ENCODE data around the gene MACO1.

MACO1 gene

GRCh38 chr1:25544243-25544764 lies 113.6 kb downstream of the MACO1 start:
- DNase-seq, result no peak

DNA sequence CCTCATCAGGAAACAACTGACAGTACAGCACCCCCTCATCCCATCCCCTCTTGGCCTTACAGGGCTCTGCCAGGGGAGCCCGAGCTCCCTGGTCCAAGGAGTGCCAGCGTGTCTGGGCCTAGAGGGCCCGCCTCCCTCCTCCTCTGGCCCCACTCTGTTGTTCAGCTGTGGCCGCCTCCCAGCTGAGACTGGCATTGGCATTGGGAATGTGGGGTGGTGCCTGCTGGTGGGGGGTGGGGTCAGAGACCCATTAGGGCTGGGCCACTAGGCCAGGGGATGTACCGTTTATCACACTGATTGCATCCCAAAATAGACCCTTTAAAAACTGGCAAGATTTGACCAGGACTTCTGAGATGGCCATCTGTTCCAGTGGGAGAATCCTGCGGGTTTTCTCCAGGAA lies 114.1 kb downstream of the MACO1 start:
- DNase-seq, result no peak

DNA sequence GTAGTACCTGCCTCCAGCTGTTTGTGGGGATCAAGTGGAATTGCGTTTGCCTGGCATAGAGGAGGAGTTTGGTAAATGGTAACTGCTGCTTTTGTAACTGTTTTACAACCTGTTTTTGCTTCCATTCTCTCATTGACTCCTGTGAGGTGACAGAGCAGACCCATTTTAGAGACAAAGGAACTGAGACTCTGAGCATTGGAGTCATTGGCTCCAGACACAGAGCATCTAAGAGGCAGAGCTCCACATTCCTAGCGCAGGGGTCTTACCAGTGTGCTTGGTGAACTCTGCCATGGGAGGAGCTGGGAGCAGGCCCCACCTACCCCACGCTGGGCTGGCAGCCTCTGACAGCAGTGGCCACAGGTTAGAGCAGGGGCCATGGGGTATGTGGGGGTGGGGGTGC lies 115.1 kb downstream of the MACO1 start:
- no peak for DNase-seq

DNA sequence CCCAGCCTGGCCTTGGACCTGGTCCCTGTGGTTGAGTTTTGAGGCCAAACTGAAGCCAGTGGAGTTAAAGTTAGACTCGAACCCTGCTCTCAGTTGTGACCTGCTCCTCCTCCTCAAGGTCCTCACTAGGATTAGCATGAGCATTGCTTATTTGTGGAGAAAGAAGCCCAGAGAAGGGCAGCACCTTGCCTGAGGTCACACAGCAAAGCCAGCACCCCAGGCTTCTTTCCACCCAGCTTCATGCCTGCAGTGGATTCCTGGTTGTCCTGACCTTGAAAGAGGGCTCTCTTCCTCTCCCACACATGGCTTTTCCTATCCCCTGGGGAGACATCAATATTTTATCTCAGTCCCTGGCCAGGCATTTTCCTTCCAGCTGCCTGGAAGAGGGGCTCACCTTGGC lies 115.5 kb downstream of the MACO1 start:
- no peak for DNase-seq

DNA sequence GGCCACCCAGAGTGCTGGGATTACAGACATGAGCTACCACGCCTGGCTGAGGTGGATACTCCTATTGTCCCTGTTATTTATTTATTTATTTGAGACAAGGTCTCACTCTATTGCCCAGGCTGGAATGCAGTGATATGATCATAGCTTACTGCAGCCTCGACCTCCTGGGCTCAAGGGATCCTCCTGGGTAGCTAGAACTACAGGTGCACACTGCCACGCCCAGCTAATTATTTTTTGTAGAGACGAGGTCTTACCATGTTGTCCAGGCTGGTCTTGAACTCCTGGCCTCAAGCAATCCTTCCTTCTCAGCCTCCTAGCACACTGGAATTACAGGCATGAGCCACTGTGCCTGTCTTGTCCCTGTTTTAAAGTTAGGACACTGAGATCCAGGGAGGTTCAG lies 117.9 kb downstream of the MACO1 start:
- no peak for DNase-seq

- peak; percentile 80 for DNase-seq
These were observed 118.8 kb downstream of the MACO1 start for GRCh38 chr1:25549273-25550154.
